Heart left ventricle (tissue), 16 donors: ENCODE data around the gene KCNJ10. TPM values are rescaled to one million over a fixed set of nuclear protein-coding genes. Genes with fewer than 3 reads are reported as not detected.
A peak's percentile ranks its signal among the peaks of the same experiment; 100 is the strongest.

Experiments used
- ATAC-seq, 4 donors: fragments of 200-7000 bp; cut with Tn5 transposase; one replicate each; pipeline ENCODE4 v1.9.1; 2020 to 2022; ENCODE audit warnings: moderate library complexity in 4 of 4, mild to moderate bottlenecking in 3 of 4, moderate number of reproducible peaks in 1 of 4
- DNase-seq, 5 donors: peaks; one replicate each; pipeline ENCODE4 v3.0.0-alpha.2; 2020
- H3K27ac ChIP-seq, 12 donors: fragments of 200-600 bp; sonication (generic) in 4 of 12; one replicate each; pipeline versions ENCODE4 v1.5.0 to v1.8.0; 2016 to 2022; ENCODE audit warnings: mild to moderate bottlenecking in 2 of 12
- H3K27me3 ChIP-seq, 9 donors: fragments of 200-600 bp; sonication (generic) in 2 of 9; one replicate each; pipeline versions ENCODE4 v1.5.1 to v1.8.0; 2016 to 2022; ENCODE audit warnings: mild to moderate bottlenecking in 3 of 9
- H3K36me3 ChIP-seq, 9 donors: fragments of 200-600 bp; sonication (generic) in 2 of 9; one replicate each; pipeline versions ENCODE4 v1.5.0 to v1.8.0; 2018 to 2022; ENCODE audit warnings: mild to moderate bottlenecking in 2 of 9
- H3K4me1 ChIP-seq, 12 donors: fragments of 200-600 bp; sonication (generic) in 4 of 12; one replicate each; pipeline versions ENCODE4 v1.5.0 to v1.8.0; 2016 to 2022; ENCODE audit warnings: mild to moderate bottlenecking in 3 of 12
- H3K4me3 ChIP-seq, 12 donors: fragments of 200-600 bp; sonication (generic) in 4 of 12; one replicate each; pipeline versions ENCODE4 v1.5.0 to v1.8.0; 2017 to 2022; ENCODE audit warnings: mild to moderate bottlenecking in 9 of 12, moderate library complexity in 4 of 12
- H3K9me3 ChIP-seq, 12 donors: fragments of 200-600 bp; sonication (generic) in 4 of 12; one replicate each; pipeline versions ENCODE4 v1.5.0 to v1.8.0; 2016 to 2022; ENCODE audit warnings: mild to moderate bottlenecking in 1 of 12
- POLR2A ChIP-seq, 2 donors: fragments of 450-650 bp; IDR thresholded peaks; one replicate each; pipeline ENCODE4 v1.6.1; 2017; ENCODE audit warnings: antibody characterized with exemption in 2 of 2, mild to moderate bottlenecking in 2 of 2, moderate library complexity in 2 of 2
- WGBS, 4 donors: extraction: QIAGEN DNeasy Blood & Tissue Kit in 2 of 4; methylation state at CpG; one replicate each; pipeline versions ENCODE4 v1.1.5 to v1.1.7; 2013 to 2018; 5-methylcytosine and 5-hydroxymethylcytosine counted together
- intact Hi-C, 10 donors: fragments of 100-400 bp; cut with DNase I; formaldehyde crosslinking; loops; one replicate each; pipeline versions ENCODE4 v1.11.1 to v1.14.2; 2022
- polyA plus RNA-seq, 2 donors: library from polyadenylated mRNA; stranded (reverse); fragments of 200-250 nt; gene quantifications; one replicate each; pipeline ENCODE4 v1.2.3, GENCODE V29; 2013
- total RNA-seq, 9 donors: library from RNA; depleted of rRNA in 2 of 9; stranded (reverse); fragments of >200 nt in 2 of 9; fragmentation: NEBNext Ultra II Directional in 3 of 9; extraction: Animal tissue kit (Norgen Biotek cat#: 25700) in 3 of 9; gene quantifications; one replicate each; pipeline versions ENCODE4 v1.1.0 to v1.2.4, GENCODE V29; 2016 to 2023
- TF ChIP-seq, protein P1 (sequence below), 12 donors: fragments of 200-600 bp; sonication (generic) in 4 of 12; IDR thresholded peaks; one replicate each; pipeline versions ENCODE4 v1.5.0 to v1.8.0; 2018 to 2022; ENCODE audit warnings: antibody characterized with exemption in 12 of 12, mild to moderate bottlenecking in 5 of 12
- donor health status: ischemic (EF 13 %, LVEDD 7.1; RV severe dilation, severe dysfunction).
- donor health status: healthy with polysubstance abuse.
- donor health status: DM: no; HTN: yes; CAD: no.
- donor health status: DM: no; HTN: no; CAD: no.
- donor health status: ischemic (EF 25% LVEDD 6.9; RV normal size, moderate dysfunction).
- donor health status: ischemic (EF 25% LVEDD 5.7; RV mildly dilated, moderate dysfunction).
- donor health status: healthy.
- donor health status: DM: yes; HTN: yes; CAD: no.
- donor health status: ischemic (EF 35%, LVEDD 5.7; RV mildly dilated, moderate dysfunction).
- donor health status: nonischemic (EF 11% LVEDD 7.7; RV severe dilation, severe dysfunction).
- donor health status: DM: yes; HTN: yes; CAD: no.
- donor health status: PGD.
- donor health status: ischemic (EF 29% LVEDD 5.4; RV normal size, mild dysfunction).
- donor health status: nonischemic (EF 23%, LVEDD 6.1; RV moderate dilation, normal function).

Gene KCNJ10
- total and polyA plus RNA-seq, 11 donors = 0.08 to 1.1 (median 0.48) TPM; not detected in 8

DNA sequence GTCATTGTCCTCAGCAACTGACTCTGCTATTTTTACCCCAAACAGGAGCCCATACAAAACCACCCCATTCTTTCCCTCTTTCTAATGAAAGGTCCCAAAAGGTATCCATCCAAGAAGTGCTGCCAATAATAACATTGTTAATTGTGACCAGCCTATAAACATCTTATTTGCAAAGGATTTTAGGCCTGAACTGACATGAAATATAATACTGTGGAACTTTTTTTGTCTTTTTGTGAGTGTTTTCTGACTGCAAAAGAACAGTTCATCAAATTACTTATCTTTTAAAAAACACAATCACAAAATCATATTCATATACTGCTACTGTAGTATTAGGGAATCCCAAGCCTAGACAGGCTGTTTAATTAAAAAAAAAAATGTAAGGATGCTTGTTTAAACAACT, 41.5 kb downstream of the KCNJ10 start:
- Histone ChIP-seq H3K36me3 (peaks cover 0 to 9% (median 0%) of the 10 kb centered on the region in 9 donors), H3K27ac (no peak overlapping the region), H3K4me3 (no peak overlapping the region), H3K27me3 (no peaks in the 10 kb centered on the region), H3K4me1 (peaks cover 0 to 55% (median 35%) of the 10 kb centered on the region in 12 donors), H3K9me3 (no peaks in the 10 kb centered on the region)
- ATAC-seq = no peak
- DNase-seq = no peak
- no peak for TF ChIP-seq POLR2A (IDR thresholded peaks at IDR 0.05)
- TF ChIP-seq, protein P1, sequence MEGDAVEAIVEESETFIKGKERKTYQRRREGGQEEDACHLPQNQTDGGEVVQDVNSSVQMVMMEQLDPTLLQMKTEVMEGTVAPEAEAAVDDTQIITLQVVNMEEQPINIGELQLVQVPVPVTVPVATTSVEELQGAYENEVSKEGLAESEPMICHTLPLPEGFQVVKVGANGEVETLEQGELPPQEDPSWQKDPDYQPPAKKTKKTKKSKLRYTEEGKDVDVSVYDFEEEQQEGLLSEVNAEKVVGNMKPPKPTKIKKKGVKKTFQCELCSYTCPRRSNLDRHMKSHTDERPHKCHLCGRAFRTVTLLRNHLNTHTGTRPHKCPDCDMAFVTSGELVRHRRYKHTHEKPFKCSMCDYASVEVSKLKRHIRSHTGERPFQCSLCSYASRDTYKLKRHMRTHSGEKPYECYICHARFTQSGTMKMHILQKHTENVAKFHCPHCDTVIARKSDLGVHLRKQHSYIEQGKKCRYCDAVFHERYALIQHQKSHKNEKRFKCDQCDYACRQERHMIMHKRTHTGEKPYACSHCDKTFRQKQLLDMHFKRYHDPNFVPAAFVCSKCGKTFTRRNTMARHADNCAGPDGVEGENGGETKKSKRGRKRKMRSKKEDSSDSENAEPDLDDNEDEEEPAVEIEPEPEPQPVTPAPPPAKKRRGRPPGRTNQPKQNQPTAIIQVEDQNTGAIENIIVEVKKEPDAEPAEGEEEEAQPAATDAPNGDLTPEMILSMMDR (IDR thresholded peaks at IDR 0.05) = no peak
- intact Hi-C loops = no loop called here

DNA sequence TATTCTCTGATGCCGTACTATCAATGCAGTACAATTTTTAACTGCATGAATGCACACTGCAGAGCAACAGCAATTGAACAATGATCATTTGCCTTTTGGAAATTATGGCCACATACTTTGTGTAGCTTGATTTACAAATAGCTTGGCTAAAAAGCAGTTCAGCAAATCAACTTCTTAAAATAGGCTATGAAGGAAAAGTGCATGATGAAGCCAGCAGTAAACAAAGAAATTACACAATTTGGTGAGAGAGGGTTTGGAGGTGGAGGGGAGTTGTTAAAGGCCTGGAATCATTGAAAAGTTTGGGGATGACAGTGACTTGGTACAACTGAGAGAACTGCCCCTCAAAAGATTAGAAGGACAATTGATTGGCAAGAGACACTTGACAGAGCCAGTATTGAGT, 44.6 kb downstream of the KCNJ10 start:
- Histone ChIP-seq H3K4me3 (no peak overlapping the region), H3K27ac (no peak overlapping the region), H3K36me3 (peaks cover 0 to 9% (median 0%) of the 10 kb centered on the region in 9 donors), H3K4me1 (peaks cover 0 to 40% (median 20%) of the 10 kb centered on the region in 12 donors), H3K9me3 (no peaks in the 10 kb centered on the region), H3K27me3 (no peaks in the 10 kb centered on the region)
- DNase-seq (no peak), ATAC-seq (no peak)
- 76 to 92% (median 91%) methylated on average over 1 of the region's 1 CpG for WGBS, 4 donors
- no peak for TF ChIP-seq POLR2A (IDR thresholded peaks at IDR 0.05)
- TF ChIP-seq, protein P1 (IDR thresholded peaks at IDR 0.05) = no peak
- intact Hi-C loops = no loop called here

DNA sequence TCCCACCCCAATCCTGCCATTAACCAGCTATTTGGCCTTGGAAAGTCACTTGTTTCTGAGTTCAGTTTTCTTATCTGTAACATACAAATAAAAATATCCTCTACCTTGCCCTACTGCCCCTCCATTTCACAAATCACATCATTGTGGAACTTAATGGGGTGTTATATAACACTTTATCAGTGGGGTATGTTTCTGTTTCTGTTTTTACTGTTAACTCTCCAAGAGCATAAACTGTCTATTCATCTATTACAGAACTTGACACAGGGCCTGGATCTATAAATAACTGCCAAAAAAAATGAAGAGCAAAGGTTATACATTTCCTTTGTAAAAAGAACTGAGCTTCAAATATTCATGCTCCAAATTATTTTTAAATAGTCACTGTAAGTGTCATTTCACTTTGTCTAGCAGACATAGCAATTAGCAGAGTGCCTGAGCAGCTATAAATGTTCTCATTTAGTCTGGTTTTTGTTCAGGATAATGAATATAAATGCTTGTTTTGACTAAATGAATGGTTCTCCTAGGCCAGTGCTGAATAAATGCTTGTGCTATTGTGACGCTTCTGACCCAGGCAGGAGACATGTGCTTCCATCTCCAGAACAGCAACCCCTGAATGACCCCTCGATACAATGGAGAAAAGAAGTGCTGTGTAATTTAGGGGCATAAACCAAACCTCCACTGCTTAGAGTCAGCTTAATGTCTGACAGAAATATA, 45.6 kb downstream of the KCNJ10 start:
- Histone ChIP-seq H3K36me3 (peaks cover 0 to 9% (median 0%) of the 10 kb centered on the region in 9 donors), H3K27me3 (no peaks in the 10 kb centered on the region), H3K9me3 (no peaks in the 10 kb centered on the region), H3K27ac (peak overlapping the region in 7 of 12 donors; percentile 2 to 50 (median 22)), H3K4me3 (no peak overlapping the region), H3K4me1 (peaks cover 0 to 33% (median 16%) of the 10 kb centered on the region in 12 donors)
- TF ChIP-seq POLR2A (IDR thresholded peaks at IDR 0.05) = no peak
- TF ChIP-seq, protein P1 (IDR thresholded peaks at IDR 0.05) = no peak
- WGBS, 4 donors = 28 to 55% (median 37%) methylated on average over 2 of the region's 2 CpGs
- ATAC-seq (peak in 3 of 4 donors; percentile 44 to 68 (median 46)), DNase-seq (no peak)
- intact Hi-C loops = no loop called here

DNA sequence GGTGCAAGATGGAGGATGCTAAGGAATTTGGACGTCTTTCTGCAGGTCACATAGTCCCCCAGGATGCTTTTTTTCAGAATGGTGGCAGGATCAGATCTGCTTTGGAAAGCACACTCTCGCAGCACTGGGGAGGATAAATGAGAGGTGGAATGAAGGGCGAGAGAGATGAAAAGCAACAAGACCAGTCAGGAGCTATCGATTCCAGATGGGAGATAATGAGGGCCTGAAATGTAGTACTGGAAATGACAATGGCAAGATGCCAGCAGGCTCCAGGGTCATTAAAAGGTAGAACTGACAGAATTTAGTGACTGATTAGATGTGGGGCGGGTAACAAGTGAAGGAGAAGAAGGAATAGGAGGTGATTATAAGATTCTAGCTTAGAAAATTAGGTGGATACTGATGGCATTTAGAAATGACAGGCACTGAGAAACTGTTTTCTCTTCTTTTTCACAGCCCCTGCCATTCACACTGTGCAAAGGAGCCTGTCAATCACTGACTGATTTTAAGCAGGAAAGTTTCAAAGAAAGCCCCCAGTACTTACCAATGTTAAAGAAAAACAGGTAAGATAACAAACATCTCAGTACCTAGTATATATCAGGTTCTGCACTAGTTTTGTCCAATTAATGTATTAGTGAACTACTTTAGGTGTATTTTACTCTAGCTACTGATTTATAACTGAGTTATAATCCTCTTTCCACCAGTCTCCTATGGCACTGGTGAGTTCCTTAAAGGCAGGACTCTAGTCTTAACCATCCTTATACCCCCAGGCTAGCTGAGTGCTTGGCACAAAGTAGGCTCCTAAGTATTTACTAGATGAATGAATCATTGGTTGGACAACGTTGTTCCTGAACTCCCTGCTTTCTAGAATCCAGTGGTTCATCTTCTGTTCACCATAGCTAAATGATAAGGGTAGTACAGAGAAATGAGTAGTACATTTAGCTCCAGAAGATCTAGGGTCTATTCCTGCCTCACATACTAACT, 47.3 kb downstream of the KCNJ10 start:
- intact Hi-C loops = no loop called here
- peaks cover 0 to 22% (median 16%) of the 10 kb centered on the region in 12 donors for H3K4me1 ChIP-seq
- WGBS, 4 donors = 55 to 69% (median 59%) methylated on average over 6 of the region's 6 CpGs
- H3K9me3 ChIP-seq = no peaks in the 10 kb centered on the region
- no peak overlapping the region for H3K4me3 ChIP-seq
- ATAC-seq (no peak), DNase-seq (no peak)
- H3K36me3 ChIP-seq = peaks cover 0 to 9% (median 0%) of the 10 kb centered on the region in 9 donors
- H3K27ac ChIP-seq = no peak overlapping the region
- TF ChIP-seq, protein P1 (IDR thresholded peaks at IDR 0.05) = no peak
- no peaks in the 10 kb centered on the region for H3K27me3 ChIP-seq
